ENCODE measurements around the gene MED27. TPM values are rescaled to one million over a fixed set of nuclear protein-coding genes. Genes with fewer than 3 reads are reported as not detected.

The MED27 gene
- total and polyA plus RNA-seq, 2 of the 4 experiments (the other 2 are of a cell fraction): 50.2 to 63.4 TPM

DNA sequence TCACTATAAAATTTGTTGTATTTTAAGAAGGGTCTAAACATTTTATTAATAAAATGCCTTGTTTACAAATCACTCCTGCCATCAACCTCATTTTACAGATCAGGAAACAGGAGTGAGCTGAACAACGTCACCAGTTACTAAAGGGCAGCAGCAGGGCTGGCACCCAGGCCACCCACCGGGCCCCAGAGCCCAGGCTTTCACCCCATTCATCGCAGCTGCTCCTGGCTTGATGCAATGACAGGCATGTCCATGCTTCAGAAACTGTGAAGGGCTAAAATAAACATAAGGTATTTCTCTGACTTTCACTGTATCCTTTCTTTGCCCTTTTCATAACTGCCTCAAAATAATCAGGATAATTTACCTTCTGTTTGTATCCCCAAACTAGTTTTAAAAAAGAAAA is 18.1 kb downstream of the MED27 start:
- Histone ChIP-seq H3K79me1 (ENCODE audit: low read depth in 1 of 2, low read length in 2 of 2) (peaks cover 65 to 92% of the 10 kb centered on the region in 2 experiments), H3K9me3 (ENCODE audit: control insufficient read depth, insufficient read depth, low read length) (no peaks in the 10 kb centered on the region), H4K5ac (ENCODE audit: low read depth, low read length) (no peak overlapping the region), H2BK5ac (ENCODE audit: low read depth, low read length, poor library complexity, severe bottlenecking) (no peak overlapping the region), H3K27me3 (ENCODE audit: control insufficient read depth, insufficient read depth, low read length) (no peaks in the 10 kb centered on the region), H3K56ac (ENCODE audit: extremely low read depth, insufficient read depth, low read length) (no peak overlapping the region), H3K4me1 (ENCODE audit: control insufficient read depth, insufficient read depth, low read length) (peaks cover 3% of the 10 kb centered on the region; the same call in 1 of the 2 replicates), H3K4me3 (ENCODE audit: insufficient read depth, low read depth, low read length) (no peak overlapping the region), H3K4ac (ENCODE audit: low read depth, low read length) (no peak overlapping the region), H2AK5ac (ENCODE audit: low read depth, low read length) (no peak overlapping the region), H3K18ac (ENCODE audit: low read depth, low read length) (no peak overlapping the region), H3K14ac (replicated peaks; ENCODE audit: low read depth, low read length) (no peak overlapping the region), H4K91ac (ENCODE audit: insufficient read depth, low read depth, low read length) (no peak overlapping the region), H3K9ac (ENCODE audit: low read depth, low read length) (no peak overlapping the region), H2AFZ (replicated peaks; ENCODE audit: low read length, poor library complexity) (no peak overlapping the region), H3K27ac (ENCODE audit: insufficient read depth, low read length) (no peak overlapping the region), H3K23ac (ENCODE audit: low read depth, low read length) (no peak overlapping the region), H2BK120ac (ENCODE audit: low read depth, low read length) (no peak overlapping the region), H4K8ac (ENCODE audit: low read depth in 2 of 2, low read length in 2 of 2) (no peak overlapping the region), H3K36me3 (ENCODE audit: control insufficient read depth, insufficient read depth, low read length) (peaks cover 7% of the 10 kb centered on the region), H3K9me1 (ENCODE audit: insufficient read depth, low read length) (peaks cover 5% of the 10 kb centered on the region; the same call in 1 of the 2 replicates), H2BK15ac (ENCODE audit: low read depth, low read length) (no peak overlapping the region), H2AK9ac (replicated peaks; ENCODE audit: low read depth, low read length, poor library complexity) (no peak overlapping the region), H3K4me2 (ENCODE audit: low read depth, low read length) (no peak overlapping the region), H2BK20ac (ENCODE audit: low read depth, low read length) (no peak overlapping the region), H4K20me1 (ENCODE audit: insufficient read depth, low read length) (peaks cover 56% of the 10 kb centered on the region)
- no TSS peak for BruUV-seq (replicated peaks)
- DNase-seq (no peak), ATAC-seq (ENCODE audit: low read depth) (no peak)
- intact Hi-C loops (cut with micrococcal nuclease) (no loop called here), in situ Hi-C loops (cut with MboI; ENCODE audit: low sequenced_read_pairs) (no loop called here), dilution Hi-C loops (cut with HindIII; ENCODE audit: low sequenced_read_pairs, unreplicated experiment) (no loop called here)
- CTCF ChIA-PET: no interaction called here
- POLR2A ChIA-PET (ENCODE audit: unreplicated experiment): no interaction called here
- WGBS, 2 experiments (ENCODE audit: extremely low coverage in 2 of 2, insufficient read length in 1 of 2): no CpG with 5 or more reads among the region's 3 CpGs
- TF ChIP-seq RCOR1 (IDR thresholded peaks at IDR 0.05; ENCODE audit: insufficient replicate concordance, low read length) (no peak), RFX5 (IDR thresholded peaks at IDR 0.05; ENCODE audit: low read depth, low read length) (no peak), NFE2L2 (IDR thresholded peaks at IDR 0.05; ENCODE audit: low read depth, low read length) (no peak), USF2 (IDR thresholded peaks at IDR 0.05; ENCODE audit: low read depth, low read length) (no peak), RAD21 (IDR thresholded peaks at IDR 0.05; ENCODE audit: low read length) (no peak), CEBPB (IDR thresholded peaks at IDR 0.05; ENCODE audit: low read depth, low read length) (no peak), FOS (IDR thresholded peaks at IDR 0.05; ENCODE audit: low read depth, low read length) (no peak)
- TF ChIP-seq, protein P1, sequence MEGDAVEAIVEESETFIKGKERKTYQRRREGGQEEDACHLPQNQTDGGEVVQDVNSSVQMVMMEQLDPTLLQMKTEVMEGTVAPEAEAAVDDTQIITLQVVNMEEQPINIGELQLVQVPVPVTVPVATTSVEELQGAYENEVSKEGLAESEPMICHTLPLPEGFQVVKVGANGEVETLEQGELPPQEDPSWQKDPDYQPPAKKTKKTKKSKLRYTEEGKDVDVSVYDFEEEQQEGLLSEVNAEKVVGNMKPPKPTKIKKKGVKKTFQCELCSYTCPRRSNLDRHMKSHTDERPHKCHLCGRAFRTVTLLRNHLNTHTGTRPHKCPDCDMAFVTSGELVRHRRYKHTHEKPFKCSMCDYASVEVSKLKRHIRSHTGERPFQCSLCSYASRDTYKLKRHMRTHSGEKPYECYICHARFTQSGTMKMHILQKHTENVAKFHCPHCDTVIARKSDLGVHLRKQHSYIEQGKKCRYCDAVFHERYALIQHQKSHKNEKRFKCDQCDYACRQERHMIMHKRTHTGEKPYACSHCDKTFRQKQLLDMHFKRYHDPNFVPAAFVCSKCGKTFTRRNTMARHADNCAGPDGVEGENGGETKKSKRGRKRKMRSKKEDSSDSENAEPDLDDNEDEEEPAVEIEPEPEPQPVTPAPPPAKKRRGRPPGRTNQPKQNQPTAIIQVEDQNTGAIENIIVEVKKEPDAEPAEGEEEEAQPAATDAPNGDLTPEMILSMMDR (conservative IDR thresholded peaks at IDR 0.05; ENCODE audit: low read depth, low read length): no peak
